ENCODE measurements around the gene MRAP.

DNA sequence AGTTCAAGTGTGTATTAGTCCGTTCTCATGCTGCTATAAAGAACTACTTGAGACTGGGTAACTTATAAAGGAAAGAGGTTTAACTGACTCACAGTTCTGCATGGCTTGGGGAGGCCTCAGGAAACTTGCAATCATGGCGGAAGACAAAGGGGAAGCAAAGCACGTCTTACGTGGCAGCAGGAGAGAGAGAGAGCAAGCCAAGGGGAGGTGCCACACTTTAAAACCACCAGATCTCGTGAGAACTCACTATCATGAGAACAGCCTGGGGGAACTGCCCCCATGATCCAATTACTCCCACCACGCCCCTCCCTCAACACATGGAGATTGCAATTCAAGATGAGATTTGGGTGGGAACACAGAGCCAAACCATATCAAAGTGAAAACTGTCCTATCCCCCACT is 15.7 kb upstream of the MRAP start:
- TF ChIP-seq, protein P1, sequence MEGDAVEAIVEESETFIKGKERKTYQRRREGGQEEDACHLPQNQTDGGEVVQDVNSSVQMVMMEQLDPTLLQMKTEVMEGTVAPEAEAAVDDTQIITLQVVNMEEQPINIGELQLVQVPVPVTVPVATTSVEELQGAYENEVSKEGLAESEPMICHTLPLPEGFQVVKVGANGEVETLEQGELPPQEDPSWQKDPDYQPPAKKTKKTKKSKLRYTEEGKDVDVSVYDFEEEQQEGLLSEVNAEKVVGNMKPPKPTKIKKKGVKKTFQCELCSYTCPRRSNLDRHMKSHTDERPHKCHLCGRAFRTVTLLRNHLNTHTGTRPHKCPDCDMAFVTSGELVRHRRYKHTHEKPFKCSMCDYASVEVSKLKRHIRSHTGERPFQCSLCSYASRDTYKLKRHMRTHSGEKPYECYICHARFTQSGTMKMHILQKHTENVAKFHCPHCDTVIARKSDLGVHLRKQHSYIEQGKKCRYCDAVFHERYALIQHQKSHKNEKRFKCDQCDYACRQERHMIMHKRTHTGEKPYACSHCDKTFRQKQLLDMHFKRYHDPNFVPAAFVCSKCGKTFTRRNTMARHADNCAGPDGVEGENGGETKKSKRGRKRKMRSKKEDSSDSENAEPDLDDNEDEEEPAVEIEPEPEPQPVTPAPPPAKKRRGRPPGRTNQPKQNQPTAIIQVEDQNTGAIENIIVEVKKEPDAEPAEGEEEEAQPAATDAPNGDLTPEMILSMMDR (IDR thresholded peaks at IDR 0.05; ENCODE audit: poor library complexity), result no peak
- no peak for TF ChIP-seq EZH2phosphoT487 (IDR thresholded peaks at IDR 0.05; ENCODE audit: low read depth, severe bottlenecking, unreplicated experiment)
- no peak for TF ChIP-seq EZH2 (IDR thresholded peaks at IDR 0.05; ENCODE audit: borderline replicate concordance)
